ENCODE data around the gene KRT24.
"Not testable (repeated sequence)": the region's sequence is repeated elsewhere in the genome, so short reads cannot be mapped to it uniquely, and the experiment has no call there.

Gene KRT24

GRCh38 chr17:40703652-40704051 is at the start of gene KRT24:
Gene KRT24 (minus strand): TSS chr17:40703752. CDS start chr17:40703693, 59 bp downstream.
- DNase-seq (ENCODE audit: low read depth) = no peak

GRCh38 chr17:40751065-40751464 is 47.5 kb upstream of the KRT24 start:
- no peak for DNase-seq (ENCODE audit: low read depth)

GRCh38 chr17:40750391-40750790 is 46.8 kb upstream of the KRT24 start:
- no peak for DNase-seq (ENCODE audit: low read depth)

GRCh38 chr17:40748666-40749065 is 45.1 kb upstream of the KRT24 start:
- DNase-seq (ENCODE audit: low read depth) = not testable (repeated sequence)

- no peak for DNase-seq (ENCODE audit: low read depth)
These were observed 35.0 kb upstream of the KRT24 start for GRCh38 chr17:40738553-40738952.

GRCh38 chr17:40735016-40735415 is 31.5 kb upstream of the KRT24 start:
- no peak for DNase-seq (ENCODE audit: low read depth)

- DNase-seq (ENCODE audit: low read depth) = no peak
These were observed 30.5 kb upstream of the KRT24 start for GRCh38 chr17:40734018-40734417.

- no peak for DNase-seq (ENCODE audit: low read depth)
These were observed 27.4 kb upstream of the KRT24 start for GRCh38 chr17:40730970-40731369.

GRCh38 chr17:40727447-40728231 is 24.1 kb upstream of the KRT24 start:
- no peak for DNase-seq (ENCODE audit: low read depth)

GRCh38 chr17:40726919-40727318 is 23.4 kb upstream of the KRT24 start:
- DNase-seq (ENCODE audit: low read depth) = no peak

- no peak for DNase-seq (ENCODE audit: low read depth)
These were observed 21.1 kb upstream of the KRT24 start for GRCh38 chr17:40724656-40725055.

- DNase-seq (ENCODE audit: low read depth) = no peak
These were observed 18.7 kb upstream of the KRT24 start for GRCh38 chr17:40722241-40722640.

GRCh38 chr17:40720899-40721298 is 17.3 kb upstream of the KRT24 start:
- DNase-seq (ENCODE audit: low read depth) = no peak

- DNase-seq (ENCODE audit: low read depth) = no peak
These were observed 15.4 kb upstream of the KRT24 start for GRCh38 chr17:40718930-40719329.

GRCh38 chr17:40717776-40718175 is 14.2 kb upstream of the KRT24 start:
- no peak for DNase-seq (ENCODE audit: low read depth)

GRCh38 chr17:40714473-40714872 is 10.9 kb upstream of the KRT24 start:
- no peak for DNase-seq (ENCODE audit: low read depth)

- DNase-seq (ENCODE audit: low read depth) = no peak
These were observed 4.2 kb upstream of the KRT24 start for GRCh38 chr17:40707745-40708144.

GRCh38 chr17:40705584-40705983 is 2.0 kb upstream of the KRT24 start:
- DNase-seq (ENCODE audit: low read depth) = no peak

- no peak for DNase-seq (ENCODE audit: low read depth)
These were observed 1.3 kb downstream of the KRT24 start for GRCh38 chr17:40702271-40702670.

GRCh38 chr17:40699853-40700252 is 3.7 kb downstream of the KRT24 start:
- no peak for DNase-seq (ENCODE audit: low read depth)

GRCh38 chr17:40699371-40699770 is 4.2 kb downstream of the KRT24 start:
- no peak for DNase-seq (ENCODE audit: low read depth)

GRCh38 chr17:40697297-40697696 is 6.3 kb downstream of the KRT24 start:
- no peak for DNase-seq (ENCODE audit: low read depth)

- no peak for DNase-seq (ENCODE audit: low read depth)
These were observed 6.9 kb downstream of the KRT24 start for GRCh38 chr17:40696651-40697072.

- DNase-seq (ENCODE audit: low read depth) = no peak
These were observed 7.6 kb downstream of the KRT24 start for GRCh38 chr17:40695874-40696472.
